ENCODE data around the gene SMIM24.

GRCh38 chr19:3453840-3454239 is 26.5 kb downstream of the SMIM24 start:
- no peak for TF ChIP-seq CTCF (IDR thresholded peaks at IDR 0.05)
- TF ChIP-seq EZH2 (IDR thresholded peaks at IDR 0.05) = no peak
- no peak for TF ChIP-seq EZH2phosphoT487 (IDR thresholded peaks at IDR 0.05)

Measured in neural progenitor cell (in vitro differentiated cells).